SK-MEL-5 (cell line): ENCODE measurements around the gene CORO2B. TPM values are rescaled to one million over a fixed set of nuclear protein-coding genes. Genes with fewer than 3 reads are reported as not detected.
"Not testable (repeated sequence)": the region's sequence is repeated elsewhere in the genome, so short reads cannot be mapped to it uniquely, and the experiment has no call there.

Experiments
- DNase-seq: peaks from one replicate; pipeline ENCODE4 v3.0.0-alpha.2; 2016; ENCODE audit warnings: low read depth, low spot score
- in situ Hi-C: cut with HindIII; loops from 2 replicates; pipeline ENCODE4 v1.10.0; 2016; ENCODE audit warnings: low sequenced_read_pairs, high pct_unique_total_duplicates, low pct_unique_long_range_greater_than_20kb
- total RNA-seq: library from RNA; depleted of rRNA; stranded (reverse); fragments of >200 nt; shearing (Covaris generic); gene quantifications from 2 replicates; pipeline ENCODE4 v1.2.3, GENCODE V29; 2014

CORO2B gene
- total RNA-seq, 1 experiment from 2014 or later = 0.13 TPM

GRCh38 chr15:68734881-68735280 is 156.1 kb downstream of the CORO2B start:
- in situ Hi-C loops = no loop called here
- DNase-seq = no peak

GRCh38 chr15:68735610-68736009 is 156.8 kb downstream of the CORO2B start:
- DNase-seq = no peak
- in situ Hi-C loops = no loop called here

GRCh38 chr15:68739390-68740080 is 160.7 kb downstream of the CORO2B start:
- in situ Hi-C loops = no loop called here
- DNase-seq = no peak

- in situ Hi-C loops = no loop called here
- DNase-seq = no peak
Measured at GRCh38 chr15:68743256-68743655, 164.5 kb downstream of the CORO2B start.

- in situ Hi-C loops = no loop called here
- DNase-seq = no peak
Measured at GRCh38 chr15:68749365-68749764, 170.6 kb downstream of the CORO2B start.

GRCh38 chr15:68749793-68750192 is 171.0 kb downstream of the CORO2B start:
- DNase-seq = no peak
- in situ Hi-C loops = no loop called here

- in situ Hi-C loops = no loop called here
- DNase-seq = no peak
Measured at GRCh38 chr15:68751622-68752021, 172.8 kb downstream of the CORO2B start.

GRCh38 chr15:68755731-68756130 is 176.9 kb downstream of the CORO2B start:
- in situ Hi-C loops = no loop called here
- DNase-seq = no peak

GRCh38 chr15:68759982-68760579 is 181.3 kb downstream of the CORO2B start:
- DNase-seq, in situ Hi-C loops: not testable (repeated sequence)

GRCh38 chr15:68763063-68763462 is 184.3 kb downstream of the CORO2B start:
- DNase-seq = no peak
- in situ Hi-C loops = no loop called here

GRCh38 chr15:68764090-68764489 is 185.3 kb downstream of the CORO2B start:
- in situ Hi-C loops = no loop called here
- no peak for DNase-seq

GRCh38 chr15:68765602-68766368 is 187.0 kb downstream of the CORO2B start:
- in situ Hi-C loops = no loop called here
- DNase-seq = no peak

GRCh38 chr15:68767833-68768232 is 189.0 kb downstream of the CORO2B start:
- DNase-seq = no peak
- in situ Hi-C loops = no loop called here

- in situ Hi-C loops = no loop called here
- DNase-seq = no peak
Measured at GRCh38 chr15:68768321-68768720, 189.5 kb downstream of the CORO2B start.

GRCh38 chr15:68769702-68770101 is 190.9 kb downstream of the CORO2B start:
- in situ Hi-C loops = no loop called here
- no peak for DNase-seq

GRCh38 chr15:68770216-68770615 is 191.4 kb downstream of the CORO2B start:
- in situ Hi-C loops = no loop called here
- no peak for DNase-seq

- in situ Hi-C loops = no loop called here
- DNase-seq = no peak
Measured at GRCh38 chr15:68773036-68773435, 194.2 kb downstream of the CORO2B start.

- in situ Hi-C loops = no loop called here
- DNase-seq = no peak
Measured at GRCh38 chr15:68774120-68774519, 195.3 kb downstream of the CORO2B start.
